Measurements from ENCODE around the gene GPS2. TPM values are rescaled to one million over a fixed set of nuclear protein-coding genes. Genes with fewer than 3 reads are reported as not detected.

GPS2 gene
- total and polyA plus RNA-seq, 7 experiments from 2014 or later: 72.6 to 145 (median 107) TPM

Other genes with a start within 250 kb of the GPS2 start
Only the 30 nearest of the 34 such genes appear.
- gene ASGR2, start 200.5 kb downstream of the GPS2 start, total RNA-seq: 10 to 100 TPM in 1 of 5 experiments, 1 to 10 TPM in 1, under 1 TPM in 1, not detected in 2; 0.27 to 15.0 (median 1.9) TPM
- not detected for gene ASGR2, start 200.5 kb downstream of the GPS2 start, polyA plus RNA-seq
- gene ASGR1, start 136.0 kb downstream of the GPS2 start, total RNA-seq: 10 to 100 TPM in 1 of 5 experiments, 1 to 10 TPM in 1, under 1 TPM in 2, not detected in 1; 0.79 to 11.9 (median 1.3) TPM
- not detected for gene ASGR1, start 136.0 kb downstream of the GPS2 start, polyA plus RNA-seq
- 10 to 100 TPM; 10.9 to 25.4 (median 16.5) TPM for gene DLG4, start 95.5 kb downstream of the GPS2 start, total RNA-seq
- under 1 TPM; 0.26 to 0.83 TPM for gene DLG4, start 95.5 kb downstream of the GPS2 start, polyA plus RNA-seq
- 100 to 1,000 TPM; 287 to 390 (median 339) TPM for gene ACADVL, start 95.4 kb downstream of the GPS2 start, total RNA-seq
- gene ACADVL, start 95.4 kb downstream of the GPS2 start, polyA plus RNA-seq: 10 to 100 TPM; 75.3 to 88.4 TPM
- 10 to 100 TPM; 51.2 to 91.5 (median 52.3) TPM for gene DVL2, start 80.8 kb downstream of the GPS2 start, total RNA-seq
- gene DVL2, start 80.8 kb downstream of the GPS2 start, polyA plus RNA-seq: 10 to 100 TPM; 15.1 to 31.1 TPM
- gene PHF23, start 75.9 kb downstream of the GPS2 start, total RNA-seq: 10 to 100 TPM; 12.3 to 58.7 (median 55.2) TPM
- 10 to 100 TPM; 16.0 to 41.3 TPM for gene PHF23, start 75.9 kb downstream of the GPS2 start, polyA plus RNA-seq
- gene GABARAP, start 72.9 kb downstream of the GPS2 start, total RNA-seq: 100 to 1,000 TPM; 214 to 427 (median 286) TPM
- 100 to 1,000 TPM; 656 to 950 TPM for gene GABARAP, start 72.9 kb downstream of the GPS2 start, polyA plus RNA-seq
- 100 to 1,000 TPM in 4 of 5 experiments, 10 to 100 TPM in 1; 96.8 to 173 (median 133) TPM for gene CTDNEP1, start 63.6 kb downstream of the GPS2 start, total RNA-seq
- 10 to 100 TPM; 38.3 to 45.4 TPM for gene CTDNEP1, start 63.6 kb downstream of the GPS2 start, polyA plus RNA-seq
- 10 to 100 TPM; 26.9 to 49.1 (median 32.9) TPM for gene ELP5, start 63.1 kb downstream of the GPS2 start, total RNA-seq
- 10 to 100 TPM; 60.4 to 89.9 TPM for gene ELP5, start 63.1 kb downstream of the GPS2 start, polyA plus RNA-seq
- 1 to 10 TPM in 2 of 5 experiments, under 1 TPM in 3; 0.29 to 3.8 (median 0.81) TPM for gene CLDN7, start 52.9 kb downstream of the GPS2 start, total RNA-seq
- 1 to 10 TPM; 1.7 to 2.9 TPM for gene CLDN7, start 52.9 kb downstream of the GPS2 start, polyA plus RNA-seq
- not detected for gene SLC2A4, start 33.6 kb downstream of the GPS2 start, total RNA-seq
- not detected for gene SLC2A4, start 33.6 kb downstream of the GPS2 start, polyA plus RNA-seq
- gene YBX2, start 20.7 kb downstream of the GPS2 start, total RNA-seq: under 1 TPM in 3 of 5 experiments, not detected in 2; 0.27 to 0.64 (median 0.40) TPM
- gene YBX2, start 20.7 kb downstream of the GPS2 start, polyA plus RNA-seq: not detected
- gene EIF5A, start 7.7 kb downstream of the GPS2 start, total RNA-seq: 100 to 1,000 TPM; 237 to 666 (median 453) TPM
- gene EIF5A, start 7.7 kb downstream of the GPS2 start, polyA plus RNA-seq: 100 to 1,000 TPM; 158 to 558 TPM
- gene NEURL4, start 14.0 kb upstream of the GPS2 start, total RNA-seq: 10 to 100 TPM; 42.6 to 92.6 (median 50.1) TPM
- 1 to 10 TPM; 1.1 to 2.5 TPM for gene NEURL4, start 14.0 kb upstream of the GPS2 start, polyA plus RNA-seq
- gene ACAP1, start 21.2 kb upstream of the GPS2 start, total RNA-seq: 100 to 1,000 TPM; 482 to 708 (median 599) TPM
- 100 to 1,000 TPM; 234 to 337 TPM for gene ACAP1, start 21.2 kb upstream of the GPS2 start, polyA plus RNA-seq
- gene KCTD11, start 36.8 kb upstream of the GPS2 start, total RNA-seq: 10 to 100 TPM in 1 of 5 experiments, 1 to 10 TPM in 4; 2.7 to 13.7 (median 4.0) TPM
- 1 to 10 TPM in 1 of 2 donors, under 1 TPM in 1; 0.83 to 1.1 TPM for gene KCTD11, start 36.8 kb upstream of the GPS2 start, polyA plus RNA-seq
- gene TMEM95, start 39.8 kb upstream of the GPS2 start, total RNA-seq: not detected
- gene TMEM95, start 39.8 kb upstream of the GPS2 start, polyA plus RNA-seq: not detected
- 10 to 100 TPM in 4 of 5 experiments, 1 to 10 TPM in 1; 1.5 to 23.4 (median 13.9) TPM for gene TNK1, start 65.7 kb upstream of the GPS2 start, total RNA-seq
- gene TNK1, start 65.7 kb upstream of the GPS2 start, polyA plus RNA-seq: 1 to 10 TPM; 5.8 to 7.4 TPM
- gene PLSCR3, start 79.2 kb upstream of the GPS2 start, total RNA-seq: 100 to 1,000 TPM in 1 of 5 experiments, 10 to 100 TPM in 4; 74.8 to 142 (median 85.0) TPM
- gene PLSCR3, start 79.2 kb upstream of the GPS2 start, polyA plus RNA-seq: 100 to 1,000 TPM; 162 to 212 TPM
- 10 to 100 TPM; 31.5 to 58.5 (median 48.2) TPM for gene TMEM256, start 88.7 kb upstream of the GPS2 start, total RNA-seq
- 10 to 100 TPM; 45.2 to 64.9 TPM for gene TMEM256, start 88.7 kb upstream of the GPS2 start, polyA plus RNA-seq
- gene NLGN2, start 92.5 kb upstream of the GPS2 start, total RNA-seq: 10 to 100 TPM in 3 of 5 experiments, 1 to 10 TPM in 2; 1.6 to 17.8 (median 11.9) TPM
- under 1 TPM; 0.20 to 0.28 TPM for gene NLGN2, start 92.5 kb upstream of the GPS2 start, polyA plus RNA-seq
- gene SPEM1, start 105.0 kb upstream of the GPS2 start, total RNA-seq: not detected
- gene SPEM1, start 105.0 kb upstream of the GPS2 start, polyA plus RNA-seq: not detected
- gene SPEM2, start 110.3 kb upstream of the GPS2 start, total RNA-seq: not detected
- gene SPEM2, start 110.3 kb upstream of the GPS2 start, polyA plus RNA-seq: not detected
- gene SPEM3, start 113.5 kb upstream of the GPS2 start, total RNA-seq: not detected
- gene SPEM3, start 113.5 kb upstream of the GPS2 start, polyA plus RNA-seq: not detected
- gene TMEM102, start 120.1 kb upstream of the GPS2 start, total RNA-seq: 10 to 100 TPM in 3 of 5 experiments, 1 to 10 TPM in 2; 8.2 to 19.1 (median 16.5) TPM
- 10 to 100 TPM in 1 of 2 donors, 1 to 10 TPM in 1; 8.5 to 26.1 TPM for gene TMEM102, start 120.1 kb upstream of the GPS2 start, polyA plus RNA-seq
- gene FGF11, start 124.2 kb upstream of the GPS2 start, total RNA-seq: 10 to 100 TPM in 1 of 5 experiments, 1 to 10 TPM in 4; 2.8 to 39.7 (median 3.4) TPM
- under 1 TPM in 1 of 2 donors, not detected in 1; 0.09 TPM for gene FGF11, start 124.2 kb upstream of the GPS2 start, polyA plus RNA-seq
- 10 to 100 TPM in 1 of 5 experiments, 1 to 10 TPM in 4; 6.0 to 14.6 (median 7.2) TPM for gene CHRNB1, start 129.7 kb upstream of the GPS2 start, total RNA-seq
- gene CHRNB1, start 129.7 kb upstream of the GPS2 start, polyA plus RNA-seq: 10 to 100 TPM; 14.9 to 24.8 TPM
- gene ZBTB4, start 164.3 kb upstream of the GPS2 start, total RNA-seq: 10 to 100 TPM; 30.3 to 89.2 (median 64.1) TPM
- gene ZBTB4, start 164.3 kb upstream of the GPS2 start, polyA plus RNA-seq: 10 to 100 TPM; 15.3 to 25.5 TPM
- gene SLC35G6, start 166.1 kb upstream of the GPS2 start, total RNA-seq: under 1 TPM in 1 of 5 experiments, not detected in 4; 0.16 TPM
- gene SLC35G6, start 166.1 kb upstream of the GPS2 start, polyA plus RNA-seq: not detected
- gene POLR2A, start 169.0 kb upstream of the GPS2 start, total RNA-seq: 100 to 1,000 TPM; 165 to 501 (median 225) TPM
- 10 to 100 TPM; 43.6 to 82.4 TPM for gene POLR2A, start 169.0 kb upstream of the GPS2 start, polyA plus RNA-seq

Data from naive thymus-derived CD4-positive, alpha-beta T cell (primary cell).